Forelimb muscle (tissue), 1 donor: ENCODE data around the gene PRSS53. TPM values are rescaled to one million over a fixed set of nuclear protein-coding genes. Genes with fewer than 3 reads are reported as not detected.

Experiments
- DNase-seq: peaks from one replicate; pipeline ENCODE4 v3.0.0-alpha.2; 2013; ENCODE audit warnings: low read depth
- polyA plus RNA-seq: library from polyadenylated mRNA; unstranded; fragments of 120-200 nt; gene quantifications from one replicate; pipeline ENCODE4 v1.2.1, GENCODE V29; 2013; ENCODE audit not compliant: insufficient read length

The PRSS53 gene
- polyA plus RNA-seq, 1 donor, result 4.9 TPM

DNA sequence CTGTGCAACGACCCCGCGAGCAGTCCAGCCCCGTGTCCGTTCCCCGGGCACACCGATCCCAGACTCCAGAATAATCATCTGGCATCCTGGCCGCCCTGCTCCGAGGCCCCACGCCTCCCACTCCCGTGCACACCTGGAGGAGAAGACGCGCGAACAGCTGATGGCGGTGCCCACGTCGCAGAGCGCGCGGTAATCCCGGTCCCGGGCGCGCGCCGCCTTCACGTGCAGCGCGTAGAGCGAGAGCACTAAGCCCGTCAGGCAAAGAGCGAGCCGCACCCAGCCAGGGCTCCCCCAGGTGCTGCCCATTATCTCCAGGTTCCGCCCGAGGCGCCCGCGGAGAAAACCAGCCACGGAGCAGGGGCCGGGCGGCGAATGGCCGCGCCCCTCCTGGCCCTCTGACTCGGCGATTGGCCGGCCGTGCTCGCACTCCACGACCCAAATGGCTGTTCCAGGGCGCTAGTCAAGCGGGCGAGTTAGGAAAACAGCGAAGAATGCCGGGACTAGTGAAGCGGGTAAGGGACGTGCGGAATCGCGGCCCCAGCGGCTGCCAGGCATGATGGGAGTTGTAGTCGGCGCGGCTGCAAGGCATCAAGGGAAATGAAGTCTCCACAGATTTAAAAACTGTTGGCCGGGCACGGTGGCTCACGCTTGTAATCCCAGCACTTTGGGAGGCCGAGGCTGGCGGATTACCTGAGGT lies 5.8 kb upstream of the PRSS53 start, which contains the start of gene VKORC1:
VKORC1 (minus strand) TSS at position 374 of the 697 bp plus-strand sequence; CDS start at position 306, 68 bp downstream.
- peak; percentile 88 for DNase-seq

DNA sequence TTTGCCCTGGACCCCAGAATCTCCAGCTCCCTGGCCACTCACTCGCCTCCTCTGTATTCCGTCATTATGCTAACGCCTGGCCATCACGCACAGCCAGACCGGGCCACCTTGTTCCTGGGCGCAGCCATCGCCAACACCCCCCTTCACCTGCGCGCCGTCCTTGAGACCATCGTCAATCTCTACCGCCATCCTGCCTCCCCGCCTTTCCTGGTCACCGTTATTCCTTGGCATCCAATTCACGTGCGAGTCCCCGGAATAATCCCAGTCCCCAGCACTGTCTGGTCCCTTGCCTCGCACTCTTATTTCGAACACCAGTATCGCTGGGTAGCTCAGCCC lies 5.3 kb upstream of the PRSS53 start:
- DNase-seq, result no peak

DNA sequence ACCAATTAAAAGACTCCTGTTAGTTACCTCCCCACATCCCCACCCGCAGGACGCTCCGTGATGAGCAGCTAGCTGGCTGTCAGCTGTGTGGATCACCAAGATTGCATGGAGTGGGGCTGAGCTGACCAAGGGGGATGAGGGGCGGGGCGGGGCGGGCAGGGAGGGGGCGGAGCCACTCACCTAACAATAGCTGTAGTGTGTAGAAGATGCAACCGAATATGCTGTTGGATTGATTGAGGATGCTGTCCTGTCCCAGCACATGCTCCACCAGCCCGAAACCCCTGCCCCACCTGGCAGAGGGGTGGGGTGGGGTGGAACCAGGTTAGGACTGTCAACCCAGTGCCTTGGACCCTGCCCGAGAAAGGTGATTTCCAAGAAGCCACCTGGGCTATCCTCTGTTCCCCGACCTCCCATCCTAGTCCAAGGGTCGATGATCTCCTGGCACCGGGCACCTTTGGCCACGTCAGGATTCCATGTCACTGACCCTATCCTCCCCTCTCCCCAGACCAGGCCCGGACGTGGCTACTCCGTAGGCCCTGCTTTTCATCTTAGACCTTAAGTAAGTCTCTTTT lies 4.5 kb upstream of the PRSS53 start:
- no peak for DNase-seq

DNA sequence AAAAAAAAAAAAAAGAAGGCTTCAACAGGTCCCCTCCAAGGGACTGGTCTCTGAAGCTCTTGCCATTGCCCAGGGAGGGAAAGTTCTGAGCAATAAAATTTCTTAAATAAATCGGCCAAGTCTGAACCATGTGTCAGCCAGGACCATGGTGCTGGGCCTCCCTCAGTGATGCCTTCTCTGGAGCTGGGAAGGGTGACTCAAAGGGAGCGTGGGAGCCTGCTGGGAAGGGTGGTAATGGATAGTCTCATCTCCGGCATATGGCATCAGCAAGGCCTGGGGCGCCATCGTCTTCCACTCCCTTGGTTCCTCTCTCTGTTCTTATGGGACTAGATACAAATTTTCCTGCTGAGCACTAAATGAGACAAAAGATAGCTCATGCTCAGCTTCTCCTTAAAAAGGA lies 3.6 kb upstream of the PRSS53 start:
- DNase-seq, result no peak

DNA sequence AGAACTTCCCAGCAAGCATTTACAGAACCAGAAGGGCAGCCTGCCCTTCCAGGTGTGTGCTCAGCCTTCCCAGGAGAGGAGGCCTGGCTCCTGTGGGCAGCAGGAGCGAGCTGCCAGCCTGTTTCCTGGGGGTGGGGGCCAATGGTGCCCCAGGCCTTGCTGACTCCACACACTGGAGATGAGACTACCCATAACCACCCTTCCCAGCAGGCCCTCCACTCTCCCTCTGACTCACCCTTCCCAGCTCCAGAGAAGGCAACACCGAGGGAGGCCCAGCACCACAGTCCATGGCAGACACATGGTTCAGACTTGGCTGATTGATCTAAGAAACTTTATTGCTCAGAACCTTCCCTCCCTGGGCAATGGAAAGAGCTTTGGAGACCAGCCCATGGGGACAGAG lies 1.8 kb upstream of the PRSS53 start:
- no peak for DNase-seq

DNA sequence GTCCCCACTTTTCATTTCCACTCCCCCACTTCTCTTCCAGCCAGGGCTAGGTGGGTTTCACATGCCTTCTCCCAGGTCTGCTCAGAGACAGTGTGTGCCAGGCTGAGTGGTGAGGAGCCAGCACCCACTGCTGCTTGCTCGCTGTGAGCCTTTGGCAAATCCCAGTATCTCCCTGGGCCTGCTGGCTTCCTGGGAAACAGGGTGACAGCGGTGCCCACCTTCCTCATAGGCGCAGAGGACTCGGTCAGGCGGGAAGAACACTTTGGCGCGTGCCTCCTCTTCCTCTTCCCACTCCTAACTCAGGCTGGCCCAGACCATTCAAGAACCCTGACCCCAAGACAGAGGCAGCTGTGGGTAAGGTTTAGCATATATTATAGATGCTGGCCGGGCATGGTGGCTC lies 456 bp upstream of the PRSS53 start:
- no peak for DNase-seq

DNA sequence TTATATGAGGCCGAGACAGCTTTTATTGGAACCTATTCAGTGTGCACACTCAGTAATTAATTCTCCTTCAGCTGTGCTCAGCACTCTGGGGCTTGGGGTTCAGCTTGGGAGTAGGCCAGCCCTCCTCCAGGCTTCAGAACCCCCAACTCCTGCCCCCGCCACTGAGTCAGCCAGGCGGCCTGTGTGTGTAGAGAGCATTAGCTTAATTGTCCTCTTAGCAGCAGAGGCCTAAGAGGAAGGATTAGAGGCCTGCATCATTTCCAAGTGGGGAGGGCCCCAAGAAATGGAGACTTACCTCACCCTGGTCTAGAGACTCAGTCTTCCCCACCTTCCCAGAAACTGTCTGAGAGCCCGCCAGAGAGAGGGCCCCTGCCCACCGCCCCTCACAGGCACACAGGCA lies 772 bp downstream of the PRSS53 start:
- no peak for DNase-seq

DNA sequence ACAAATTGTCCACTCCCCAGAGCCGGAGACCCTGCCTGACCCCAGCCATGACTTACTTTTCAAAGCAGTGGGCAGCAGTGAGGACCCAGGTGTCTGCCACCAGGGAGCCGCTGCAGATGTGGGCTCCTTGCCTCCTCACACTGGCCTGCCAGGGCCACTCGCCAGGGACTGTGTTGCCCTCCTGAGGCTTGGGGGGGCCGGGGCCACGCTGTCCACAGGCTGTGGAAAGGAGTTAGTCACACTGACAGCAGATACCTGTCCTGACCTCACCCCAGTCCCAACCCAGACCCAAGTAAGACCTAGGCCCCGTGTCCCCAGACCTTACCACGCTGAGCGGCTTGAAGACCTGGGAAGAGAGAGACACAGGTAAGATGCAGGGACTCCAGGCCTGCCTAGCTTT lies 1.3 kb downstream of the PRSS53 start:
- no peak for DNase-seq

DNA sequence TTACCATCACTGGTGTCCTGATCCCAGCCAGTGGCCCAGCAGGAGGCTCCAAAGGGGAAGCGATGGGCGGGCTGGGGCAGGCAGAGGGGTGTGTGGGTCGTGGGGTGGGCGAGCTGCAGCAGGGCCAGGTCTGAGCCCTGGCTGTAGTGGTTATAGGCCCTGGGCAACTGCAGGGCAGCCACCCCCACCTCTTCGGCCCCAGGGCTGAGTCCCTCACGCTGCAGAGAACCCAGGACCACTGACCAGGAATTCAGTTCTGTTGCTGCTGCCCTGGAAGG lies 2.2 kb downstream of the PRSS53 start:
- DNase-seq, result no peak

DNA sequence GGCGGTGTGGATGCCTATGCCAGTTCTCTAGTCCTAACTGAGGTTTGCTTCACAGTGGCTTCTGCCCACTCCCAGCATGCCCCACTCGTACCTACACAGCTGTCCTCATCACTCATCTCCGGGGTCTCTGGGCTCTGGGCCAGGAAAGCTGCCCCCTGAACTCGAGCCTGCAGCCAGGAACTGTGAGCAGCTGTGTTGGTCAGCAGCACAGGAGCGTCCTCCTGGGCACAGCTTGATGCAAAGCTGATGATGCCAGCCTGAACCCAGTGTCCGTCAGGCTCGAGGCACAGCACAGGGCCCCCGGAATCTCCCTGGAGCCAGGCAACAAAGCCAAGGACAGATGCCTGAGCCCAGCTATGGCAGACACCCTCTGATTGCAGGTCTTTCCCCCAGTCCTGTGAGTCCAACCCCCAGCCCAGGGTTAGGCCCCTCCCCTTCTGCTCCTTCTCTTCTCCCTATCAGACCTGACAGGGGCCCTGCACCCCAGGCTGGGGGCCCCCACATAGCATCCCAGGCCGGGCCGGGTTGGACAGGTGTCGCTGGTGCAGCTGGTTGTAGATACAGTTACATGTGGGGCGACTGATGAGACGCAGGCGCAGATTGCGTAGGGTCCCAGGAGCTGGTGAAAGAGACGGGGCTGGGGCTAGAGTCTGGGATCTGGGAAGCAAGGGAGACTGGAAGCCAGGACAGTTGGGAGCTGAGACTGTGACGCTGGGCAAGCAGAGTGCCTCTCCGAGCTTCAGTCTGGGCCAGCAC lies 2.7 kb downstream of the PRSS53 start:
- DNase-seq, result no peak

DNA sequence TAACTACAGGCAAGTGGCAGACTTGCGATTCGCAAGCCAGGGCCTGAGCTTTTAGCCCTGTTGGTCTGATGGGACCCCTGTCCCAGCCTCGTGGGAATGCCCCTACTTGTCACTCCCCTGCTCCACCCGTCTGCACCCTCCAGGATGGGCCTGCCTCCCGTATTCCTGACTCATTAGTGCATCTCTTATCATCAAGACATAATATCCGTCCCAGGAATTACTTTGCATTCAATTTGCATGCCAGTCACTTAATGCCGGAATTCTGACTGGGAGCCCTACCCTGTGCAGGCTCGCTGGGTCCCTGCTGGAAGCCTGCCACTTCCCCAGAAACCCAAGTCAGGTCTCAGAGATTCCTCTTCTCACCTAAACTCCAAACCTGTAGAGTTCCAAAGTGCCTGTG lies 3.3 kb downstream of the PRSS53 start:
- DNase-seq, result no peak

DNA sequence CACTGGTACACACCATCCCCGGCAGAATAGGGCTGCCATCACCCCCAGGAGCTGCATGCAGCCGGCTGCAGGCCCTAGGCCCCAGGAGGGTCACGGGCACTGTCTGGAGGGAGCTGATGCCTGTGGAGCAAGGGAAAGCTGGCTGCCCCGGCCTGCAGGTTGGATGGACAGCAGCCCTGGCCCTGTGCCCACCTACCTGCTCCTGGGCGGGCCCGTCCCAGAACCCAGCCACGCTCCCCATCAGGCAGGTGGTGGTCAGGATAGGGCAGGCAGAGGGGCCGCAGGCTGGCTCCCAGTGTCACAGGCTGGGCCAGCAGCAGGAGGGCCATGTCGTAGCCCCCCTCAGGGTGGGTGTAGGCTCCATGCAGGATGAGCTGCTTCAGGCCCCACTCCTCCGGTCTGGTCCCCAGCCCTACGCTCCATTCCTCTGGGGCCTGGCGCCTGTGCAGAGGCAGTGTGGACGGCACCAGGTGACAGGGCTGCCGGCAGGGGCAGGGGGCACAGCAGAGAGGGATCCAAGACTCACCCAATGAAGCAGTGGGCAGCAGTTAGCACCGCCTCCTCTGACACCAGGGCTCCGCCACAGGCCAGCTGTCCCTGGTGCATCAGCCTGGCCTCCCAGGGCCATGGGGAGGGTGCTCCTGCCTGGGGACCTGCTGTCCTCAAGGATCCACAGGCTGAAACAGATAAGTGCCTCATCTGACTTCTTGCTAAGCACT lies 4.0 kb downstream of the PRSS53 start:
- no peak for DNase-seq

DNA sequence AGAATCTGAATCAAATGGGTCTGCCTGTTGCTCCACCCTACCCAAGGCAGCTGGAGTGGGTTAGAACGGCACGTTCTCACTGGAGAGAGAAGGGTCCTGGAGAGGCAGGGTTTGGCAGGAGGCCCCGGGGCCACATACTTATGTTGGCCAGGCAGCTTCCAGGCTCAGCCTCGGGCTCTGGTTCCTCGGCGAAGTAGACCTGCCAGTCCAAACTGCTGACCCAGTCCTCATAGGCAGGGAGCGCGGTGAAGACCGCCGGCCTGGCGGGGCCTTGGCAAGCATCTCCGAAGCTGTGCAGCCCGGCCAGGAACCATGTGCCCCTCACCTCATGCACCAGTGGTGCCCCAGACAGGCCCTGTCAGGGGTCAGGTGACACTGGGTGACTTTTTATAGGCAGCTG lies 4.8 kb downstream of the PRSS53 start:
- no peak for DNase-seq

DNA sequence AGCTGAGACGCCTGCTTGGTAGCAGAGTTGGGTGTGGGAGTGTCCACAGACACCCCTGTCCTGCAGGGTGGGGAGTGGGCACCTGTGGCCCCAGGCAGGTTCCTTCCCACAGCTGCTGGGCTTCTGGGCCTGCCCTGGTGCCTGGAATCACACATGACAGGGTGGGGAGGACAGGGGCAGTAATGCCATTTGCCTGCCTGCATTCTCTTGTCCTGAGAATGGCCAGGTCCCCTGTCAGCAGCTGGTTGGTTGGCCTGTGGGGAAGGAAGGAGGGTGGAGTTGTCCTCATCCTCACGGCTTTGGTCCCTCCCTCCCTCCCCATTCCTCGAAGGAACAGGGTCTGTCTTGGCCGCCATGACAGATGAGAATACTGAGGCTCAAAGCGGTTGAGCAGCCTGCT lies 5.2 kb downstream of the PRSS53 start:
- DNase-seq, result no peak

DNA sequence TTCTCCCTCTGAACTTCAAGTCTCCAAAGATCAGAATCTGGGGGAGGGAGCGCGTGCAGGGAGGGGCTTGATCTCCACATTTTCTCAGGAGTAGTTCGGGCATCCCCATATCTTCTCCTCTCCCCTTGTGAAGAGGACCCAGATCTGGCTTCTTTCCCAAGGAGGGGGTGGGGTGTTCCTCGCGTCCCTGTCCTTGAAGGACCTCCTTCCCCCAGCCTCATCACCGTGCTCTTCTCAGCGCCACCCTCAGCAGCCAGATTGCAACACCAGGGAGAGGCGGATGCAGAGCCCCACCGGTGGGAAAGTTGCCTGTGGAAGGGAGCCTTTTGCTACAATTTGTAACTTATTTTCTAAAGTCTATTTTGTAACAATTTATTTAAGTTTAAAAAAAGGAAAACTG lies 5.7 kb downstream of the PRSS53 start:
- DNase-seq, result no peak

DNA sequence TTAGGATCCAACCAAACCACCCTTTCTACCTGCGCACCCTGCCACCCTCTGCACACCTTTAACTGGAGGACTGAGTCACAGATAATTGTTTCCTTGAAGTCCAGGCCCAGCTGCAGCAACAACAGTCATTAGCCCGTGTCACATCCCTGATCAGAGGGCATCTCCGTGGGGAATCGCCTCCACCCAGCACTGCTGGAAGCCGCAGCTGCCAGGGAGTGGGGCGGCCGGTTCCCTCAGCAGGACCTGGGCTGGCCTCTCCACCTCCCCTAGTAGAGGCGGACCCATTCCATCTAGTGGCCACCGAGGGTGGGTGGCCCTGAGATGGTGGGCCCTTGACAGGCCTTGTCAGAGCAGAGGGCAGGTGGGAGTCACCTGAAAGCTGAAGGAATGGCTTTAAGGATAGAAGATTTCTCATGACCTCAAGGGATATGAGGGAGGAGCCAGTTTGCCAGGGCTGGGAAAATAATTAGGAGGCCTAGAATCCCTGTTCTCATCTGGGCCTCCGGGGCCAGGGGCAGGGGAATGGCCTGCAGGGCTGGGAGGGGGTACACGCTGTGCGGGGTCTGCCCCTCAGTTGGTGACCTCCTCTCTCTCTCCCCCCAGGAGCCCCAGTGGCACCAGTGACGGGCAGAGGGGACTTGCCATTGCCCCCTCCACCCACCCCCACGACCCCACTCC lies 6.2 kb downstream of the PRSS53 start:
- DNase-seq, result no peak

DNA sequence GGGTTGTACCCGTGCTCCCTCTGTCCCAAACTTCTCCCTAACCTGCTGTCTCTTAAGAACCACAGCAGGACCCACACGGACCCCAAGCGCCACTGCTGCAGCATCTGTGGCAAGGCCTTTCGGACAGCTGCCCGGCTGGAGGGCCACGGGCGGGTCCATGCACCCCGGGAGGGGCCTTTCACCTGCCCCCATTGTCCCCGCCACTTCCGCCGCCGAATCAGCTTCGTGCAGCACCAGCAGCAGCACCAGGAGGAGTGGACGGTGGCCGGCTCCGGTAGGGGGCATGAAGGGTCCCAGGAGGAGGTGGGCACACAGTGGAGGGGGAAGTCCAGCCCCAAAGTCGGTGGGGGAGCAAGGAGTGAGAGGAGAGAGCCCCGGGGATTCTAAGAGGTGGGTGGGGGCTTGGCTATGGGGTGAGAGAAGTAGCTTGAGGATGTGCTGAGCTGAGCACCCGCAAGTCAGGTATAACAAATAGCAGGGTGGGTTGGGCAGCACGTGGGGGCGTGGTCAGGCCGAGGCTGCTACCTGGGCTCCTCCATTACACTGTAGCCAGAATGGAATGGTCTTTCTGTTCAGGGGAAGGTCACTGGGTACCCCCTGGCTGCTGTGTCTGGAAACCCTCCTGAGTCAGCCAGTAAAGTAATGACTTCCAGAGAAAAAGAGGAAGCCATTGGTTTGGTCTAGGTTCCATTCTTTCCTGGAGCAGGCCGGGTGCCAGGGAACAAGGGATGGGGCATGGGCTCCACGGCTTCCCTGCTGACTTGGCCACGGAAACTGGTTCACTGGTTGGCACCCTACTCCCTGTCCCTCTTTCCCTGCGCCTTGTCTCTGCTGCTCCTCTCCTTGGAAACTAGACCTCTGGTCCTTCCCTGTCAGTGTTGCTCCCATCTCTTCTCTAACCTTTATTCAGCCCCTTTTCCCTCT lies 7.1 kb downstream of the PRSS53 start:
- DNase-seq, result no peak

DNA sequence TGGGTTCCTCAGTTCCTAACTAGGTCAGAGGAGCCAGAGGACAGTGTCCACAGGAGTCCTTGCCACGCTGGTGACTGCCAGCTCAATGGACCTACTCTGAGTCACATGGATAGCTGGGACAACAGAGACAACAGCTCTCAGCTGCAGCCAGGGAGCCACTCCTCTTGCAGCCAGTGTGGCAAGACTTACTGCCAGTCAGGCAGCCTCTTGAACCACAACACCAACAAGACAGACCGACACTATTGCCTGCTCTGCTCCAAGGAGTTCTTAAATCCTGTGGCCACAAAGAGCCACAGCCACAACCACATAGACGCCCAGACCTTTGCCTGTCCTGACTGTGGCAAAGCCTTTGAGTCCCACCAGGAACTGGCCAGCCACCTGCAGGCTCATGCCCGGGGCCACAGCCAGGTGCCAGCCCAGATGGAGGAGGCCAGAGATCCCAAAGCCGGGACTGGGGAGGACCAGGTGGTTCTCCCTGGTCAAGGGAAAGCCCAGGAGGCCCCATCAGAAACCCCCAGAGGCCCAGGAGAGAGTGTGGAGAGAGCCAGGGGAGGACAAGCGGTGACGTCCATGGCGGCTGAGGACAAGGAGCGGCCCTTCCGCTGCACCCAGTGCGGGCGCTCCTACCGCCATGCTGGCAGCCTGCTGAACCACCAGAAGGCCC lies 7.9 kb downstream of the PRSS53 start:
- DNase-seq, result no peak

DNA sequence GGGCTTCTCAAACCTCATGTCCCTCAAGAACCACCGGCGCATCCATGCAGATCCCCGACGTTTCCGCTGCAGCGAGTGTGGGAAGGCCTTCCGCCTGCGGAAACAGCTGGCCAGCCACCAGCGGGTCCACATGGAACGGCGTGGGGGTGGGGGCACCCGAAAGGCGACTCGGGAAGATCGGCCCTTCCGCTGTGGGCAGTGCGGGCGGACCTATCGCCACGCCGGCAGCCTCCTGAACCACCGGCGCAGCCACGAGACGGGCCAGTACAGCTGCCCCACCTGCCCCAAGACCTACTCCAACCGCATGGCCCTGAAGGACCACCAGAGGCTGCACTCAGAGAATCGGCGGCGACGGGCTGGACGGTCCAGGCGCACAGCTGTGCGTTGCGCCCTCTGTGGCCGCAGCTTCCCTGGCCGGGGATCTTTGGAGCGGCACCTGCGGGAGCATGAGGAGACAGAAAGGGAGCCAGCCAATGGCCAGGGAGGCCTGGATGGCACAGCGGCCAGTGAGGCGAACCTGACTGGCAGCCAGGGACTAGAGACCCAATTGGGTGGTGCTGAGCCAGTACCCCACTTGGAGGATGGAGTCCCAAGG lies 8.6 kb downstream of the PRSS53 start:
- DNase-seq, result no peak

DNA sequence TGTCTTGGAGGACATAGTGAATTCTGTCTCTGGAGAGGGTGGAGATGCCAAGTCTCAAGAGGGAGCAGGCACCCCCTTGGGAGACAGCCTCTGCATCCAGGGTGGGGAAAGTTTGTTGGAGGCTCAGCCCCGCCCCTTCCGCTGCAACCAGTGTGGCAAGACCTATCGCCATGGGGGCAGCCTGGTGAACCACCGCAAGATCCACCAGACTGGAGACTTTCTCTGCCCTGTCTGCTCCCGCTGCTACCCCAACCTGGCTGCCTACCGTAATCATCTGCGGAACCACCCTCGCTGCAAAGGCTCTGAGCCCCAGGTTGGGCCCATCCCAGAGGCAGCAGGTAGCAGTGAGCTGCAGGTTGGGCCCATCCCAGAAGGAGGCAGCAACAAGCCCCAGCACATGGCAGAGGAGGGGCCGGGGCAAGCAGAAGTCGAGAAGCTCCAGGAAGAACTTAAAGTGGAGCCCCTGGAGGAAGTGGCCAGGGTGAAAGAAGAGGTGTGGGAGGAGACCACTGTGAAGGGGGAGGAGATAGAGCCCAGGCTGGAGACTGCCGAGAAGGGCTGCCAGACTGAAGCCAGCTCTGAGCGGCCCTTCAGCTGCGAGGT lies 9.3 kb downstream of the PRSS53 start:
- no peak for DNase-seq
